Measurements from ENCODE around the gene IMPDH2.

DNA sequence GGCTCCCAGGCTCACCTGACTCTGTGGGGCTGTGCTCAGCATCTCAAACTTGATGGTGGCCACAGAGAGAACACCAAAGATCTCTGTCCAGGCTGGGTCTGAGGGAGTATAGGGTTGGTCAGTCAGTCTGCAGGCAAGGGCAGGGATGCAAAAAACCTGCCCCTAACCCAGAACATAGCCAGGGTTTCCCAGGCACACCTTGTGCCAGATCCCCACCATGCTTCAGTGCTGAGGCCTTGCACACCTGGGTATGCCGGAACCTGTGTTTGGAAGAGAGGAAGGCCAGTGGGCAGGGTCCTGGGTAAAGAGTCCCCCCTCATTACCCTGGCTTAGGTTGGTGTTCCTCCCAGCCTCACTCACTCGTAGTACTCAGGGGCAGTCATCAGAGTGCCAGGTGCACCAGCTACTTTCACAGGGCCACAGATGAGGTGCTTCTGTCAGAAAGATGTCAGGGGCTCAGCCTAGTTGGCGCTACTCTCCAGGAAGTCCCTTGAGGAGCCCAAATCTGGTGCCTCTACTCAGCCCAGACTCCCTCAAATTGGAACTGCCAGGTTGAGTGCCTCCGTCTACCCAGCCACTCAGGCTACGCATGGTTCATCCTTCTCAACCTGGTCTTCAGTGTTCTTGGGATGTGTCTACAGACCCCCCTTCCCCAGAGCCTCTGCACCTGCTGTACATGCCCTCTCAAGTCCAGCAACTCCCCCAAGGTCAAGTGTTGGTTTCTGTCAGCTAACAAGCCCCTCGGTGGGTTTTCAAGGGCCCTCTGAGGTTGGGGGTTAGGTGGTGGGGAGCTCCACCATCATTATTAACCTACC lies 12.6 kb downstream of the IMPDH2 start:
- TF ChIP-seq EZH2 (IDR thresholded peaks at IDR 0.05) (no peak), POLR2AphosphoS5 (IDR thresholded peaks at IDR 0.05; ENCODE audit: borderline replicate concordance, low read depth, low read length) (no peak; the same call in none of the 2 replicates)

Measured in SK-N-MC (cell line).